HepG2 (cell line): Measurements from ENCODE around the gene CMTM8. TPM values are rescaled to one million over a fixed set of nuclear protein-coding genes. Genes with fewer than 3 reads are reported as not detected.

Experiments
- ATAC-seq: fragments of 200-7000 bp; cut with Tn5 transposase; 3 replicates; pipeline ENCODE4 v1.9.1; 2020; ENCODE audit warnings: mild to moderate bottlenecking, moderate library complexity
- BruUV-seq: library from RNA; stranded (reverse); fragments of 400-500 nt; replicated peaks from 2 replicates; lab custom pipeline; 2021; lab: Mats Ljungman, UMichigan
- CTCF ChIA-PET: fragments of 300-600 bp; formaldehyde crosslinking; extraction: SDS; loops from one replicate; lab custom pipeline; 2021; ENCODE audit warnings: low total read pairs, inconsistent platforms, low intra/inter-chr PET ratio; lab: Yijun Ruan, JAX
- POLR2A ChIA-PET: fragments of 350-600 bp; sonication (Branson Sonifier 250); formaldehyde crosslinking; loops from one replicate; lab custom pipeline; 2020; ENCODE audit warnings: antibody characterized with exemption, inconsistent platforms; lab: Yijun Ruan, JAX
- DNase-seq: peaks from one replicate; pipeline ENCODE4 v3.0.0-alpha.2; 2015; ENCODE audit warnings: low spot score
- FAIRE-seq: peaks from 3 replicates; lab custom pipeline; 2011; peaks lifted over from hg19 to GRCh38; lab: Jason Lieb, UNC
- H2AFZ ChIP-seq: one replicate; pipeline ENCODE4 v1.6.1; 2011; ENCODE audit warnings: low read length, inconsistent platforms
- H3K27ac ChIP-seq: fragments of 300-600 bp; 3 replicates; pipeline ENCODE4 v1.8.0; 2011; ENCODE audit warnings: mixed run types, mild to moderate bottlenecking, mixed read lengths, low read length, inconsistent platforms; ENCODE audit not compliant: insufficient read depth; ENCODE audit errors: extremely low read length
- H3K27me3 ChIP-seq, 2 experiments: fragments of 200-600 bp in 1 of 2; 2 replicates in 1 of 2; 3 replicates in 1 of 2; pipeline versions ENCODE4 v1.6.0 to v1.8.0; 2011; ENCODE audit warnings: low read length in 2 of 2, mild to moderate bottlenecking in 2 of 2, moderate library complexity in 2 of 2, inconsistent platforms in 1 of 2; ENCODE audit not compliant: insufficient read depth in 2 of 2, control insufficient read depth in 1 of 2
- H3K36me3 ChIP-seq, 2 experiments: fragments of 200-600 bp in 1 of 2; replicated peaks in 1 of 2; 2 replicates in 1 of 2; 3 replicates in 1 of 2; pipeline versions ENCODE4 v1.5.1 to v1.8.0; 2011; ENCODE audit warnings: low read length in 2 of 2, inconsistent platforms in 1 of 2; ENCODE audit not compliant: insufficient read depth in 2 of 2, control insufficient read depth in 1 of 2
- H3K4me1 ChIP-seq: 2 replicates; pipeline ENCODE4 v1.5.1; 2012; ENCODE audit warnings: low read length, inconsistent platforms; ENCODE audit not compliant: insufficient read depth
- H3K4me2 ChIP-seq: 2 replicates; pipeline ENCODE4 v1.6.0; 2011; ENCODE audit warnings: low read depth, low read length, inconsistent platforms
- H3K4me3 ChIP-seq, 3 experiments: fragments of 200-600 bp in 1 of 3; sonication (generic), shearing (Covaris generic) in 1 of 3; replicated peaks in 1 of 3; 2 replicates each; pipeline ENCODE4 v1.5.1; 2011 to 2016; ENCODE audit warnings: low read length in 3 of 3, inconsistent platforms in 2 of 3, low read depth in 2 of 3, mild to moderate bottlenecking in 2 of 3, control low read depth in 1 of 3, mixed read lengths in 1 of 3; ENCODE audit not compliant: insufficient read depth in 1 of 3
- H3K79me2 ChIP-seq: one replicate; pipeline ENCODE4 v1.6.1; 2011; ENCODE audit warnings: low read length, inconsistent platforms; ENCODE audit not compliant: insufficient read depth
- H3K9ac ChIP-seq: 2 replicates; pipeline ENCODE4 v1.6.0; 2011; ENCODE audit warnings: mild to moderate bottlenecking, low read depth, low read length, inconsistent platforms; ENCODE audit not compliant: insufficient read depth
- H3K9me3 ChIP-seq: 2 replicates; pipeline ENCODE4 v1.5.1; 2012; ENCODE audit warnings: mild to moderate bottlenecking, low read length
- H4K20me1 ChIP-seq: 2 replicates; pipeline ENCODE4 v1.6.0; 2011; ENCODE audit warnings: inconsistent platforms, mild to moderate bottlenecking, low read length, moderate library complexity; ENCODE audit not compliant: insufficient read depth
- FOXK1 ChIP-seq: sonication (generic); formaldehyde crosslinking; IDR thresholded peaks from 2 replicates; pipeline ENCODE4 v1.4.0; 2020; ENCODE audit warnings: low read depth, missing genetic modification reagents, borderline replicate concordance
- FOXM1 ChIP-seq: sonication (generic); formaldehyde crosslinking; IDR thresholded peaks from 2 replicates; pipeline ENCODE4 v1.5.0; 2020; ENCODE audit warnings: missing genetic modification reagents
- IKZF1 ChIP-seq: fragments of 450-650 bp; IDR thresholded peaks from 2 replicates; pipeline ENCODE4 v1.7.1; 2016
- JARID2 ChIP-seq: sonication (generic); formaldehyde crosslinking; IDR thresholded peaks from 2 replicates; pipeline ENCODE4 v1.8.1; 2023; ENCODE audit warnings: missing genetic modification reagents, inconsistent platforms; ENCODE audit not compliant: insufficient replicate concordance
- MIER3 ChIP-seq: IDR thresholded peaks from 2 replicates; pipeline ENCODE4 v1.6.1; 2016; ENCODE audit warnings: missing compliant biosample characterization, borderline replicate concordance
- MYC ChIP-seq: sonication (generic); formaldehyde crosslinking; IDR thresholded peaks from 2 replicates; pipeline ENCODE4 v1.9.0; 2021; ENCODE audit warnings: missing genetic modification reagents, borderline replicate concordance
- PCBP2 ChIP-seq: fragments of 200-400 bp; formaldehyde crosslinking; optimal IDR thresholded peaks from 2 replicates; pipeline ENCODE3; 2018; ENCODE audit warnings: low read length, low read depth; ENCODE audit not compliant: poor library complexity, severe bottlenecking
- PITX1 ChIP-seq: sonication (generic); formaldehyde crosslinking; IDR thresholded peaks from 2 replicates; pipeline ENCODE4 v1.5.1; 2020; ENCODE audit warnings: mild to moderate bottlenecking, missing genetic modification reagents
- RXRB ChIP-seq: IDR thresholded peaks from 2 replicates; pipeline ENCODE4 v1.6.1; 2016; ENCODE audit warnings: borderline replicate concordance, missing genetic modification reagents, missing compliant biosample characterization
- ZBTB20 ChIP-seq: sonication (generic); formaldehyde crosslinking; IDR thresholded peaks from 2 replicates; pipeline ENCODE4 v1.8.1; 2023; ENCODE audit warnings: missing genetic modification reagents, low read depth, mild to moderate bottlenecking, borderline replicate concordance
- ZFP36L1 ChIP-seq: sonication (generic); formaldehyde crosslinking; IDR thresholded peaks from 2 replicates; pipeline ENCODE4 v1.8.0; 2022; ENCODE audit warnings: mild to moderate bottlenecking, missing genetic modification reagents, moderate library complexity
- ZNF224 ChIP-seq: sonication (generic); formaldehyde crosslinking; IDR thresholded peaks from 2 replicates; pipeline ENCODE4 v1.5.0; 2020; ENCODE audit warnings: mild to moderate bottlenecking, missing genetic modification reagents
- WGBS: methylation state at CpG from one replicate; pipeline ENCODE4 v1.1.6; 2017; ENCODE audit warnings: low lambda C conversion rate; 5-methylcytosine and 5-hydroxymethylcytosine counted together
- in situ Hi-C: cut with HindIII; loops from 2 replicates; pipeline ENCODE4 v1.10.0; 2017; ENCODE audit warnings: low pct_unique_long_range_greater_than_20kb; ENCODE audit not compliant: extremely low pct_ligation_motif_present
- intact Hi-C: fragments of 100-400 bp; cut with micrococcal nuclease; formaldehyde crosslinking; loops from one replicate; pipeline ENCODE4 v1.10.0; 2022; ENCODE audit not compliant: unreplicated experiment
- polyA plus RNA-seq, 8 experiments: library from polyadenylated mRNA; depleted of rRNA in 3 of 8; stranded (reverse) in 7 of 8; unstranded in 1 of 8; fragments of >200 nt; fragmentation: Illumina TruSeq in 4 of 8; extraction: Trizol in 4 of 8; gene quantifications; 2 replicates each; pipeline versions ENCODE4 v1.2.1 to v1.2.3, GENCODE V29; 2011 to 2016; ENCODE audit warnings: low read depth in 4 of 8, missing spikeins in 1 of 8, mixed read lengths in 1 of 8; ENCODE audit not compliant: insufficient read depth in 1 of 8
- total RNA-seq, 5 experiments: library from RNA; depleted of rRNA; stranded (reverse); fragments of >200 nt; fragmentation: Illumina TruSeq; extraction: Trizol; gene quantifications; 2 replicates each; pipeline ENCODE4 v1.2.3, GENCODE V29; 2016; ENCODE audit warnings: low read depth in 1 of 5
- TF ChIP-seq, protein P1 (sequence below): sonication (generic); formaldehyde crosslinking; IDR thresholded peaks from 2 replicates; pipeline ENCODE4 v1.4.0; 2020; ENCODE audit warnings: missing genetic modification reagents, borderline replicate concordance
- TF ChIP-seq, protein P2 (sequence below): IDR thresholded peaks from 2 replicates; pipeline ENCODE4 v1.6.1; 2016; ENCODE audit warnings: low read depth, borderline replicate concordance
- TF ChIP-seq, protein P3 (sequence below): sonication (generic); formaldehyde crosslinking; IDR thresholded peaks from 2 replicates; pipeline ENCODE4 v1.5.0; 2020; ENCODE audit warnings: mild to moderate bottlenecking, missing genetic modification reagents, moderate library complexity
- TF ChIP-seq, protein P4 (sequence below): sonication (generic); formaldehyde crosslinking; IDR thresholded peaks from 2 replicates; pipeline ENCODE4 v1.4.0; 2020; ENCODE audit warnings: missing genetic modification reagents

Gene CMTM8
- total and polyA plus RNA-seq, 2 of the 13 experiments (the other 11 are each of a cell fraction or from before 2014, with no cell fraction given), result 8.9 to 15.8 TPM

DNA sequence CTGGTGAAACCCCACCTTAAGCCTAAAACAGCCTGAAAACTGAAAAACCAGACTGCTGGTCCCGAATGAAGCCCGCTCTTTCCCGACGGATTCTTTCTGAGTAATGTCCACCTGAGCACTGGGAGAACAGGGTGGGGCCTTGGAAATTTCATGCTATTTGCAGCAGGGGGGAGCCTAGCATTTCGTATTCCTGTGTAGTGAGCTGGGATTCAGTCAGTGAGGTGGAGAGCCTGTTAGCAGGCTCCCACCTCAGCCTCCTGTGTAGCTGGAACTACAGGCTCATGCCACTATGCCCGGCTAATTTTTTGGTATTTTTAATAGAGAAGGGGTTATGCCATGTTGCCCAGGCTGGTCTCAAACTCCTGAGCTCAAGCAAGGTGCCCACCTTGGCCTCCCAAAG is 74.7 kb downstream of the CMTM8 start:
- intact Hi-C loops, result no loop called here
- Histone ChIP-seq H3K27ac (no peak overlapping the region), H3K9ac (no peak overlapping the region), H3K79me2 (peaks cover 6% of the 10 kb centered on the region), H2AFZ (no peak overlapping the region), H4K20me1 (0 out of 2 replicates have a peak, but pooled peaks cover 3% of the 10 kb centered on the region), H3K4me3 (no peak overlapping the region)
- in situ Hi-C loops, result no loop called here
- POLR2A ChIA-PET, result no interaction called here
- no peak for ATAC-seq
- no peak for DNase-seq
- no peak for TF ChIP-seq ZFP36L1
- TF ChIP-seq FOXM1, result no peak
- TF ChIP-seq ZBTB20 (CRISPR knock-in tag), result no peak
- no peak for TF ChIP-seq FOXK1
- no peak for TF ChIP-seq PCBP2
- TF ChIP-seq, protein P1, sequence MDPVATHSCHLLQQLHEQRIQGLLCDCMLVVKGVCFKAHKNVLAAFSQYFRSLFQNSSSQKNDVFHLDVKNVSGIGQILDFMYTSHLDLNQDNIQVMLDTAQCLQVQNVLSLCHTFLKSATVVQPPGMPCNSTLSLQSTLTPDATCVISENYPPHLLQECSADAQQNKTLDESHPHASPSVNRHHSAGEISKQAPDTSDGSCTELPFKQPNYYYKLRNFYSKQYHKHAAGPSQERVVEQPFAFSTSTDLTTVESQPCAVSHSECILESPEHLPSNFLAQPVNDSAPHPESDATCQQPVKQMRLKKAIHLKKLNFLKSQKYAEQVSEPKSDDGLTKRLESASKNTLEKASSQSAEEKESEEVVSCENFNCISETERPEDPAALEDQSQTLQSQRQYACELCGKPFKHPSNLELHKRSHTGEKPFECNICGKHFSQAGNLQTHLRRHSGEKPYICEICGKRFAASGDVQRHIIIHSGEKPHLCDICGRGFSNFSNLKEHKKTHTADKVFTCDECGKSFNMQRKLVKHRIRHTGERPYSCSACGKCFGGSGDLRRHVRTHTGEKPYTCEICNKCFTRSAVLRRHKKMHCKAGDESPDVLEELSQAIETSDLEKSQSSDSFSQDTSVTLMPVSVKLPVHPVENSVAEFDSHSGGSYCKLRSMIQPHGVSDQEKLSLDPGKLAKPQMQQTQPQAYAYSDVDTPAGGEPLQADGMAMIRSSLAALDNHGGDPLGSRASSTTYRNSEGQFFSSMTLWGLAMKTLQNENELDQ (CRISPR knock-in tag), result no peak
- no peak for TF ChIP-seq RXRB (CRISPR knock-in tag)
- no peak for TF ChIP-seq JARID2
- TF ChIP-seq, protein P2, sequence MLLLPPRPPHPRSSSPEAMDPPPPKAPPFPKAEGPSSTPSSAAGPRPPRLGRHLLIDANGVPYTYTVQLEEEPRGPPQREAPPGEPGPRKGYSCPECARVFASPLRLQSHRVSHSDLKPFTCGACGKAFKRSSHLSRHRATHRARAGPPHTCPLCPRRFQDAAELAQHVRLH (CRISPR knock-in tag), result no peak
- TF ChIP-seq, protein P3, sequence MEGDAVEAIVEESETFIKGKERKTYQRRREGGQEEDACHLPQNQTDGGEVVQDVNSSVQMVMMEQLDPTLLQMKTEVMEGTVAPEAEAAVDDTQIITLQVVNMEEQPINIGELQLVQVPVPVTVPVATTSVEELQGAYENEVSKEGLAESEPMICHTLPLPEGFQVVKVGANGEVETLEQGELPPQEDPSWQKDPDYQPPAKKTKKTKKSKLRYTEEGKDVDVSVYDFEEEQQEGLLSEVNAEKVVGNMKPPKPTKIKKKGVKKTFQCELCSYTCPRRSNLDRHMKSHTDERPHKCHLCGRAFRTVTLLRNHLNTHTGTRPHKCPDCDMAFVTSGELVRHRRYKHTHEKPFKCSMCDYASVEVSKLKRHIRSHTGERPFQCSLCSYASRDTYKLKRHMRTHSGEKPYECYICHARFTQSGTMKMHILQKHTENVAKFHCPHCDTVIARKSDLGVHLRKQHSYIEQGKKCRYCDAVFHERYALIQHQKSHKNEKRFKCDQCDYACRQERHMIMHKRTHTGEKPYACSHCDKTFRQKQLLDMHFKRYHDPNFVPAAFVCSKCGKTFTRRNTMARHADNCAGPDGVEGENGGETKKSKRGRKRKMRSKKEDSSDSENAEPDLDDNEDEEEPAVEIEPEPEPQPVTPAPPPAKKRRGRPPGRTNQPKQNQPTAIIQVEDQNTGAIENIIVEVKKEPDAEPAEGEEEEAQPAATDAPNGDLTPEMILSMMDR (CRISPR knock-in tag), result no peak
- no peak for TF ChIP-seq MYC (CRISPR knock-in tag)
- no peak for TF ChIP-seq MIER3
- no peak for TF ChIP-seq PITX1 (CRISPR knock-in tag)
- no peak for TF ChIP-seq ZNF224
- TF ChIP-seq, protein P4, sequence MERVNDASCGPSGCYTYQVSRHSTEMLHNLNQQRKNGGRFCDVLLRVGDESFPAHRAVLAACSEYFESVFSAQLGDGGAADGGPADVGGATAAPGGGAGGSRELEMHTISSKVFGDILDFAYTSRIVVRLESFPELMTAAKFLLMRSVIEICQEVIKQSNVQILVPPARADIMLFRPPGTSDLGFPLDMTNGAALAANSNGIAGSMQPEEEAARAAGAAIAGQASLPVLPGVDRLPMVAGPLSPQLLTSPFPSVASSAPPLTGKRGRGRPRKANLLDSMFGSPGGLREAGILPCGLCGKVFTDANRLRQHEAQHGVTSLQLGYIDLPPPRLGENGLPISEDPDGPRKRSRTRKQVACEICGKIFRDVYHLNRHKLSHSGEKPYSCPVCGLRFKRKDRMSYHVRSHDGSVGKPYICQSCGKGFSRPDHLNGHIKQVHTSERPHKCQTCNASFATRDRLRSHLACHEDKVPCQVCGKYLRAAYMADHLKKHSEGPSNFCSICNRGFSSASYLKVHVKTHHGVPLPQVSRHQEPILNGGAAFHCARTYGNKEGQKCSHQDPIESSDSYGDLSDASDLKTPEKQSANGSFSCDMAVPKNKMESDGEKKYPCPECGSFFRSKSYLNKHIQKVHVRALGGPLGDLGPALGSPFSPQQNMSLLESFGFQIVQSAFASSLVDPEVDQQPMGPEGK (CRISPR knock-in tag), result no peak
- TF ChIP-seq IKZF1, result no peak
- TF ChIP-seq, all 625 proteins: peak for 0
- CTCF ChIA-PET, result no interaction called here
- WGBS, result 95% methylated on average over 4 of the region's 6 CpGs
- no peaks in the 10 kb centered on the region for H3K36me3 ChIP-seq
- FAIRE-seq, result no peak
- no peaks in the 10 kb centered on the region for H3K27me3 ChIP-seq
- H3K4me1 ChIP-seq, result peaks cover 76% of the 10 kb centered on the region
- H3K9me3 ChIP-seq, result no peaks in the 10 kb centered on the region
- no TSS peak for BruUV-seq
- H3K4me2 ChIP-seq, result no peak overlapping the region
